Mesendoderm (in vitro differentiated cells): ENCODE measurements around the gene PLEKHM1.

ENCODE experiments used
- DNase-seq: peaks from one replicate; pipeline ENCODE4 v3.0.0; 2013
- H2AK5ac ChIP-seq: 2 replicates; pipeline ENCODE4 v1.6.1; 2013; ENCODE audit warnings: low read length, inconsistent platforms
- H2BK120ac ChIP-seq: 2 replicates; pipeline ENCODE4 v1.6.1; 2013; ENCODE audit warnings: low read depth, mild to moderate bottlenecking, low read length, moderate library complexity, mixed read lengths
- H2BK15ac ChIP-seq: replicated peaks from 2 replicates; pipeline ENCODE4 v1.6.1; 2013; ENCODE audit warnings: low read depth, mild to moderate bottlenecking, moderate library complexity
- H2BK5ac ChIP-seq: 2 replicates; pipeline ENCODE4 v1.6.1; 2013; ENCODE audit warnings: low read length, inconsistent platforms
- H3K18ac ChIP-seq: 2 replicates; pipeline ENCODE4 v1.6.1; 2013; ENCODE audit warnings: mild to moderate bottlenecking, low read length, mixed read lengths
- H3K23ac ChIP-seq: one replicate; pipeline ENCODE4 v1.6.1; 2013; ENCODE audit warnings: low read length
- H3K27ac ChIP-seq: 2 replicates; pipeline ENCODE4 v1.5.1; 2013; ENCODE audit warnings: low read depth, mild to moderate bottlenecking, inconsistent platforms, low read length, moderate library complexity
- H3K27me3 ChIP-seq: 2 replicates; pipeline ENCODE4 v1.6.1; 2013; ENCODE audit warnings: low read length, control low read depth, mild to moderate bottlenecking, inconsistent platforms; ENCODE audit not compliant: insufficient read depth, poor library complexity
- H3K36me3 ChIP-seq: 2 replicates; pipeline ENCODE4 v1.6.1; 2013; ENCODE audit warnings: low read length, inconsistent platforms; ENCODE audit not compliant: control insufficient read depth, insufficient read depth
- H3K4ac ChIP-seq: one replicate; pipeline ENCODE4 v1.6.1; 2013; ENCODE audit warnings: low read depth, mild to moderate bottlenecking, low read length, moderate library complexity
- H3K4me1 ChIP-seq: 2 replicates; pipeline ENCODE4 v1.6.1; 2013; ENCODE audit warnings: low read depth, low read length, inconsistent platforms; ENCODE audit not compliant: control insufficient read depth
- H3K4me2 ChIP-seq: 2 replicates; pipeline ENCODE4 v1.6.1; 2013; ENCODE audit warnings: low read length
- H3K4me3 ChIP-seq: 2 replicates; pipeline ENCODE4 v1.5.1; 2013; ENCODE audit warnings: mild to moderate bottlenecking, low read length
- H3K56ac ChIP-seq: one replicate; pipeline ENCODE4 v1.6.1; 2013; ENCODE audit warnings: low read length
- H3K79me1 ChIP-seq: 2 replicates; pipeline ENCODE4 v1.6.1; 2013; ENCODE audit warnings: low read length, inconsistent platforms
- H3K79me2 ChIP-seq: 2 replicates; pipeline ENCODE4 v1.6.1; 2013; ENCODE audit warnings: mild to moderate bottlenecking, low read length; ENCODE audit not compliant: control insufficient read depth, insufficient read depth
- H3K9ac ChIP-seq: 2 replicates; pipeline ENCODE4 v1.6.1; 2013; ENCODE audit warnings: low read length, inconsistent platforms
- H4K5ac ChIP-seq: one replicate; pipeline ENCODE4 v1.6.1; 2013; ENCODE audit warnings: low read length
- H4K8ac ChIP-seq: one replicate; pipeline ENCODE4 v1.6.1; 2013; ENCODE audit warnings: low read depth, mild to moderate bottlenecking, control low read depth, low read length, moderate library complexity
- WGBS: extraction: QIAGEN DNeasy Blood & Tissue Kit; methylation state at CpG from one replicate; pipeline ENCODE4 v1.1.7; 2013; ENCODE audit warnings: low lambda C conversion rate, missing lambda C conversion rate; ENCODE audit not compliant: insufficient coverage; ENCODE audit errors: extremely low coverage; 5-methylcytosine and 5-hydroxymethylcytosine counted together

PLEKHM1 gene

GRCh38 chr17:45394091-45394490 is 96.4 kb downstream of the PLEKHM1 start:
- Histone ChIP-seq H3K18ac (no peak overlapping the region), H3K56ac (no peak overlapping the region), H4K8ac (no peak overlapping the region), H3K4me1 (peaks cover 3% of the 10 kb centered on the region), H2BK15ac (no peak overlapping the region), H4K5ac (no peak overlapping the region), H3K79me2 (no peaks in the 10 kb centered on the region), H3K23ac (no peak overlapping the region), H3K4me3 (no peak overlapping the region), H2BK120ac (no peak overlapping the region), H3K9ac (no peak overlapping the region), H3K27ac (no peak overlapping the region), H3K27me3 (no peaks in the 10 kb centered on the region), H3K79me1 (no peaks in the 10 kb centered on the region), H3K4ac (no peak overlapping the region), H3K36me3 (peaks cover 1% of the 10 kb centered on the region), H2AK5ac (no peak overlapping the region), H3K4me2 (no peak overlapping the region), H2BK5ac (no peak overlapping the region)
- WGBS, result no CpG with 5 or more reads among the region's 6 CpGs
- no peak for DNase-seq

DNA sequence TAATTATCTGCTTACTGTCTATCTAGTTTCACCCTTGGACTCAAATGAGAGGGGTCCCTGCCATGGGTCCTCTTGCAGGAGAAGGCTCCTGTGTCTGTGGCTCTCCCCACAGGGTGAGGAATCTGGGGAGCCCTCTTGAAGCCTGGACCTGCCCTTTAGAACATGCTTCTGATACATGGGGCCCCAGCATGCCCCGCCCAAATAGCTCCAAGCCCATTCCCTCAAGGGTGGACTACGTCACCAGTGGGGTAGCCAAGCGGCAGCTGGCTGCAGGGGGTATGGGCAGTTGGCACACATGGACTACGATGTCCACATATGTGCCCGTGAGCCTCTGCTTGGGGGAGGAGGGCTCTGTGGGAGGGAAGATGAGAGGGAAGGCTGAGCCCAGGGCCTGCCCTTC is 97.1 kb downstream of the PLEKHM1 start:
- Histone ChIP-seq H3K4me1 (peaks cover 3% of the 10 kb centered on the region), H2BK15ac (no peak overlapping the region), H3K56ac (no peak overlapping the region), H3K79me1 (no peaks in the 10 kb centered on the region), H2BK120ac (no peak overlapping the region), H3K9ac (no peak overlapping the region), H3K27ac (no peak overlapping the region), H4K5ac (no peak overlapping the region), H3K4ac (no peak overlapping the region), H3K18ac (no peak overlapping the region), H3K4me3 (no peak overlapping the region), H3K27me3 (no peaks in the 10 kb centered on the region), H3K4me2 (no peak overlapping the region), H2AK5ac (no peak overlapping the region), H4K8ac (no peak overlapping the region), H3K79me2 (no peaks in the 10 kb centered on the region), H3K36me3 (peaks cover 1% of the 10 kb centered on the region), H3K23ac (no peak overlapping the region), H2BK5ac (no peak overlapping the region)
- DNase-seq, result no peak
- WGBS, result no CpG with 5 or more reads among the region's 5 CpGs

GRCh38 chr17:45391918-45392317 is 98.6 kb downstream of the PLEKHM1 start:
- H3K4me3 ChIP-seq, result no peak overlapping the region
- no CpG with 5 or more reads among the region's 2 CpGs for WGBS
- H3K4me2 ChIP-seq, result no peak overlapping the region
- no peak overlapping the region for H3K23ac ChIP-seq
- peaks cover 3% of the 10 kb centered on the region for H3K4me1 ChIP-seq
- H3K27ac ChIP-seq, result no peak overlapping the region
- no peak overlapping the region for H2BK120ac ChIP-seq
- H3K18ac ChIP-seq, result no peak overlapping the region
- no peaks in the 10 kb centered on the region for H3K79me1 ChIP-seq
- DNase-seq, result no peak
- H4K8ac ChIP-seq, result no peak overlapping the region
- H2AK5ac ChIP-seq, result no peak overlapping the region
- H3K27me3 ChIP-seq, result no peaks in the 10 kb centered on the region
- H3K9ac ChIP-seq, result no peak overlapping the region
- H3K56ac ChIP-seq, result no peak overlapping the region
- peaks cover 1% of the 10 kb centered on the region for H3K36me3 ChIP-seq
- H4K5ac ChIP-seq, result no peak overlapping the region
- H2BK15ac ChIP-seq, result no peak overlapping the region
- no peak overlapping the region for H2BK5ac ChIP-seq
- no peak overlapping the region for H3K4ac ChIP-seq
- H3K79me2 ChIP-seq, result no peaks in the 10 kb centered on the region

- peaks cover 1% of the 10 kb centered on the region for H3K36me3 ChIP-seq
- no CpG with 5 or more reads among the region's 5 CpGs for WGBS
- H3K27ac ChIP-seq, result no peak overlapping the region
- H2BK5ac ChIP-seq, result no peak overlapping the region
- no peaks in the 10 kb centered on the region for H3K79me2 ChIP-seq
- H2AK5ac ChIP-seq, result no peak overlapping the region
- H3K18ac ChIP-seq, result no peak overlapping the region
- H3K9ac ChIP-seq, result no peak overlapping the region
- no peaks in the 10 kb centered on the region for H3K79me1 ChIP-seq
- H3K56ac ChIP-seq, result no peak overlapping the region
- H3K27me3 ChIP-seq, result no peaks in the 10 kb centered on the region
- H3K23ac ChIP-seq, result no peak overlapping the region
- H3K4ac ChIP-seq, result no peak overlapping the region
- H4K5ac ChIP-seq, result no peak overlapping the region
- no peak overlapping the region for H4K8ac ChIP-seq
- no peak overlapping the region for H2BK120ac ChIP-seq
- no peak overlapping the region for H3K4me3 ChIP-seq
- H3K4me1 ChIP-seq, result peaks cover 3% of the 10 kb centered on the region
- no peak overlapping the region for H2BK15ac ChIP-seq
- H3K4me2 ChIP-seq, result no peak overlapping the region
- DNase-seq, result no peak
Measured at GRCh38 chr17:45391291-45391690, 99.2 kb downstream of the PLEKHM1 start.

DNA sequence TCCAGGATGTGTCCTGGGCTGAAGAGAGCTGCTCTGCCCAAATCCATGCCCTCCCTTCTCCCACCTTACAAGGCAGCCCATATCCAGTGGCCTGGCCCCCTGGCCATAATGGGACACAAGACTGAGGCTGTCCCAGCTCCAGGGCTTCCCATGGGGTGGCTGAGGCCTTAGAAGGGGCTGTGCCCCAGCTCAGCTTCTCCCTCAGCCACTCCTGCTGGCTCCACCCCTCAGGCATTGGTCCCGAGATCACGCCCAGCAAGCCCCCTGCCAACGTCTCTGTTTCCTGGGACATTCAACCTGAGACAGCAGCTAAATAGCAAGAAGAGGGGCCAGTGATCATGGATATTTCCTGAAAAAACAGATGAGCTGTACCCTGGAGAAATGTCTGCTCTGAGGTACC is 101.2 kb downstream of the PLEKHM1 start:
- WGBS, result no CpG with 5 or more reads among the region's 3 CpGs
- no peak overlapping the region for H2AK5ac ChIP-seq
- H4K8ac ChIP-seq, result no peak overlapping the region
- H3K4me2 ChIP-seq, result no peak overlapping the region
- no peak overlapping the region for H3K23ac ChIP-seq
- H3K79me2 ChIP-seq, result no peaks in the 10 kb centered on the region
- no peaks in the 10 kb centered on the region for H3K4me1 ChIP-seq
- no peak overlapping the region for H2BK15ac ChIP-seq
- H3K9ac ChIP-seq, result no peak overlapping the region
- H3K79me1 ChIP-seq, result no peaks in the 10 kb centered on the region
- H3K56ac ChIP-seq, result no peak overlapping the region
- H2BK120ac ChIP-seq, result no peak overlapping the region
- H3K4me3 ChIP-seq, result no peak overlapping the region
- no peak overlapping the region for H2BK5ac ChIP-seq
- H4K5ac ChIP-seq, result no peak overlapping the region
- no peak for DNase-seq
- H3K18ac ChIP-seq, result no peak overlapping the region
- H3K27ac ChIP-seq, result no peak overlapping the region
- H3K4ac ChIP-seq, result no peak overlapping the region
- H3K36me3 ChIP-seq, result no peaks in the 10 kb centered on the region
- no peaks in the 10 kb centered on the region for H3K27me3 ChIP-seq

DNA sequence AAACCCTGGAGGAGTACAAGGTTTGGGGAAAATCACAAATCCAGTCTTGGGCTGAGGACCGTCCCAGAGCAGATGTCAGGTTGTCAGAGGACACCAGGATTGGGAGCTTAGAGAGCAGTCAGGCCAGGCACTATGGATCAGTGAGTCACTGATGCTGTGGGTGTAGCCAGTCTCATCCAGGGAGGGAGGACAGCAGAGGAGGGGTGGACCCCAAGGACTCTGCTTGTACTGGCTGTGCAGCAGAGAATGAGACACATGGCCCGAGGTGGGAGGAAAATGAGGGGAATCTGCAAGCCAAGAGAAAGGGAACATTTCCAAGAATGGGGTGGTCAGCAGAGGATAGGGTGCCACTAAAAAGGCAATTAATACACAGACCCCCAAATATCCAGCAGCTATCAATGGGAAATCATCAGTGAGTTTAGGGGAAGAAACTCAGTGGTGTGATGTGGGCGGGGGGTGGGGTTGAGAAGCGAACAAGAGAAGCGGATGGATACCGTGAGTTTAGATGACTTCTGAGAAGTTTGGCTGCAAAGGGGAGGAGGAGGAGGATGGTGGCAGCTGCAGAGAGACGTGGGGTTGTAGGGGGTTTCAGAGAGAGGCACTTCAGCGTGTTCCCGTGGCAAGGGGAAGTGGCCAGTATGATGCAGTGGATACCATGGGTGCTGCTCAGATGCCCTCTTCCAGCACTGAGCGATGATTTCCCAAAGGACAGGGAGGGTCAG is 101.8 kb downstream of the PLEKHM1 start:
- Histone ChIP-seq H2BK120ac (no peak overlapping the region), H3K27ac (no peak overlapping the region), H3K79me2 (no peaks in the 10 kb centered on the region), H3K4me2 (no peak overlapping the region), H3K23ac (no peak overlapping the region), H4K5ac (no peak overlapping the region), H3K4me3 (no peak overlapping the region), H2BK15ac (no peak overlapping the region), H3K36me3 (no peaks in the 10 kb centered on the region), H2BK5ac (no peak overlapping the region), H3K18ac (no peak overlapping the region), H3K79me1 (no peaks in the 10 kb centered on the region), H3K56ac (no peak overlapping the region), H3K9ac (no peak overlapping the region), H3K27me3 (no peaks in the 10 kb centered on the region), H3K4ac (no peak overlapping the region), H2AK5ac (no peak overlapping the region), H4K8ac (no peak overlapping the region), H3K4me1 (no peaks in the 10 kb centered on the region)
- DNase-seq, result no peak
- no CpG with 5 or more reads among the region's 10 CpGs for WGBS
